ENCODE data around the gene EVI5L. TPM values are rescaled to one million over a fixed set of nuclear protein-coding genes. Genes with fewer than 3 reads are reported as not detected.
"Not testable (repeated sequence)": the region's sequence is repeated elsewhere in the genome, so short reads cannot be mapped to it uniquely, and the experiment has no call there.

EVI5L gene
- 24.6 TPM for polyA plus RNA-seq (2013, experiment 1 of 2; ENCODE audit: insufficient read length)
- polyA plus RNA-seq (2013, experiment 2 of 2; ENCODE audit: insufficient read length): 22.3 TPM

GRCh38 chr19:7829561-7830271, at the start of gene EVI5L:
Gene EVI5L (plus strand): TSS chr19:7830218. CDS start chr19:7846543, 16,325 bp downstream.
- DNase-seq: peak; percentile 100

GRCh38 chr19:7781157-7781556, 48.9 kb upstream of the EVI5L start:
- DNase-seq: no peak

GRCh38 chr19:7783991-7784423, 46.0 kb upstream of the EVI5L start:
- DNase-seq: peak; percentile 9

GRCh38 chr19:7784856-7785255, 45.2 kb upstream of the EVI5L start:
- DNase-seq: no peak

- no peak for DNase-seq
These were observed 42.9 kb upstream of the EVI5L start for GRCh38 chr19:7787141-7787540.

GRCh38 chr19:7787602-7788177, 42.3 kb upstream of the EVI5L start:
- no peak for DNase-seq

GRCh38 chr19:7788178-7788932, 41.7 kb upstream of the EVI5L start:
- DNase-seq: no peak

- DNase-seq: no peak
These were observed 41.1 kb upstream of the EVI5L start for GRCh38 chr19:7788933-7789323.

GRCh38 chr19:7789447-7789846, 40.6 kb upstream of the EVI5L start:
- no peak for DNase-seq

- no peak for DNase-seq
These were observed 39.6 kb upstream of the EVI5L start for GRCh38 chr19:7790416-7790815.

- no peak for DNase-seq
These were observed 37.7 kb upstream of the EVI5L start for GRCh38 chr19:7792281-7792680.

- DNase-seq: not testable (repeated sequence)
These were observed 37.3 kb upstream of the EVI5L start for GRCh38 chr19:7792701-7793100.

- no peak for DNase-seq
These were observed 36.5 kb upstream of the EVI5L start for GRCh38 chr19:7793493-7793892.

GRCh38 chr19:7795555-7796161, 34.4 kb upstream of the EVI5L start:
- DNase-seq: no peak

- DNase-seq: peak; percentile 64
These were observed 30.2 kb upstream of the EVI5L start for GRCh38 chr19:7799640-7800355.

GRCh38 chr19:7801020-7801570, 28.9 kb upstream of the EVI5L start:
- no peak for DNase-seq

GRCh38 chr19:7806234-7806633, 23.8 kb upstream of the EVI5L start:
- no peak for DNase-seq

- DNase-seq: no peak
These were observed 23.1 kb upstream of the EVI5L start for GRCh38 chr19:7806876-7807275.

- DNase-seq: no peak
These were observed 21.9 kb upstream of the EVI5L start for GRCh38 chr19:7808108-7808507.

GRCh38 chr19:7811989-7812388, 18.0 kb upstream of the EVI5L start:
- no peak for DNase-seq

GRCh38 chr19:7815325-7815724, 14.7 kb upstream of the EVI5L start:
- no peak for DNase-seq

- not testable (repeated sequence) for DNase-seq
These were observed 14.0 kb upstream of the EVI5L start for GRCh38 chr19:7816040-7816439.
